GM19324 (cell line): ENCODE measurements around the gene C18orf63.

ENCODE experiments used
- ATAC-seq: cut with Tn5 transposase; IDR thresholded peaks from one replicate; pipeline ENCODE4 v1.9.1; 2021; ENCODE audit warnings: mild to moderate bottlenecking, moderate library complexity; ENCODE audit not compliant: unreplicated experiment, low FRiP score

The C18orf63 gene

DNA sequence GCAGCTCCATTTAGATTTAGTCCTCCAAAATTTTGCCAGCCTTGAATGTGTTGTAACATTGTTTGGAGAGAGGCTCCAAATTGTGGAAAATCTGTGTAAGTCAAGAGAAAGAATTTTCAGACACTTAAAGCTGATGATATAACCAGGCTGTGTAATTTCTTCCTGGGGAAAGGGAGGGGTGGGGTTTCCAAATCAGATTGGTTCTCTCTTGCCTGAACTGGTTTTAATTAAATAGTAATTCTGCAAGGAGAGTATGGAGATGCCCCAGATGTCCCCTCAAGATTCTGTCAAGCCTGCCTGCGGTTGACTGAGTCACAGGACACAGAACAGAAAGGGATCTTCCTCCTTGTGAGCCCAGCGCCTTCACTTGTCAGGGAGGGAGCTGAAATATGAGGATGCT lies 54.5 kb downstream of the C18orf63 start:
- ATAC-seq: no peak

DNA sequence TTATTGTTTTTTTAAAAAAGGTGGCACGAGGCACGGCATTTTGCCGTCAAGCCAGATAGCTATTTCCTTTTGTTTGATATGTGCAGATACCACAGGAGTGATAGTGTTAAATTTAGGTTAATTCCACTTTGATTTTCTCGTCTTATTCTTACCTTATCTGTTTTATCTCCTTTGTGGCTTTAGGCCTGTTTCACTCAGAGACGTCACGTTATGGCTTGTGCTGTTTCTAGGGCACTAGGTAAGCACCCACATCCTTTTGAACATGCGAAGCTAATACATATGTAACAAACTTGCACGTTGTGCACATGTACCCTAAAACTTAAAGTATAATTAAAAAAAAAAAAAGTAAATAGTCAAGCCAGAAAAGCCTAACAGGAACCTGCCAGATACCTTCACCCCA lies 57.8 kb downstream of the C18orf63 start:
- ATAC-seq: no peak

DNA sequence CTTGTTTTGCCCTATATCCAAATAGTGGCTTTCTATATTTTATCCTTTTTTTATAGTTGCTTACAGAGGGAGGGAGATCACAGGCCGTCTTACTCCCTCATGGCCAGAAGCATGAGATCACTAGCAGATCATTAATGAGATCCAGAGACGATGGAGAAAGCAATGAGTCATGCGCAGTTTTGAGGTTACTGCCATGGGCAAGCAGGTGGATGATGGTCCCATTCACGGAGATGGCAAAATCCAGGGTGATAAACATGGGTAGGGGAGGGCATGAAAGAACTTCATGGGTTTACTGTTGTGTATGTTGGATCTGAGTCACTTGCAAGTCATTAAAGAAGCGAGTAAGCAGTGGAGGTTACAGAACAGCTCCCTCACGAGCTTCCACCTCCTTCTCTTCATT lies 60.4 kb downstream of the C18orf63 start:
- ATAC-seq: no peak

DNA sequence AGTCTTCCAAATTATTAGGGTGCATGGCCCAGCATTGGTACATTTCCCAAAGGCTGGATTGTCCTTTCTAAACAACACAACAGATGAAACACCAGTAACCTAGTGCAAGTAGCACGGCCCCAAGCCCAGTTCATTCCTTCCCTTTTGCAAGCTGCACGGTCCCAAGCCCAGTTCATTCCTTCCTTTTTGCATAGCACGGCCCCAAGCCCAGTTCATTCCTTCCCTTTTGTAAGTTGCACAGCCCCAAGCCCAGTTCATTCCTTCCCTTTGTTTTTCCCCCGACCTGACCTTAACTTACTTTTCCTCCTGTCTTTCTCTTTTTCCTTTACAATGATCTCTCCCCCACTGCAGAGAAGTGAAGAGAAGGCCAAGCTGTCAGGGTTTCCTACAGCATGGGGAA lies 60.9 kb downstream of the C18orf63 start:
- no peak for ATAC-seq

DNA sequence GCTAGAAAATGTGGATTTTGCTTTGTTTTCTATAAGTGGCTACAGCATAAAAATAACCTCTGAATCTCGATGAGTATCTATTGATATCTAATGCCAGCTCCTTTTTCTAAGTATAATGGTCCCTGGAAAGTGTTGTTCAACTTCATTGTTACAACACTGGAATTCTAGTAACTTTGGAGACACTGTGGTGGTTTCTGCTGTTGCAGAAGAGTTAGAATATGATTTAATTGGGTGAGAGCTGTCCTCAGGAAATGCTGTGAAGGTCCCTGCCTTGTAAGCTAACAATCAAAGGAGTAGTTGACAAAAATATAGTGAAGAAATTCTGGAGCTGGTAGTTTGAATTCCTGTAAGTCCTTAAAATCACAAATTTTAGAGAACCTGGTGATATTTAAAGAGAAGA lies 62.1 kb downstream of the C18orf63 start:
- ATAC-seq: no peak

DNA sequence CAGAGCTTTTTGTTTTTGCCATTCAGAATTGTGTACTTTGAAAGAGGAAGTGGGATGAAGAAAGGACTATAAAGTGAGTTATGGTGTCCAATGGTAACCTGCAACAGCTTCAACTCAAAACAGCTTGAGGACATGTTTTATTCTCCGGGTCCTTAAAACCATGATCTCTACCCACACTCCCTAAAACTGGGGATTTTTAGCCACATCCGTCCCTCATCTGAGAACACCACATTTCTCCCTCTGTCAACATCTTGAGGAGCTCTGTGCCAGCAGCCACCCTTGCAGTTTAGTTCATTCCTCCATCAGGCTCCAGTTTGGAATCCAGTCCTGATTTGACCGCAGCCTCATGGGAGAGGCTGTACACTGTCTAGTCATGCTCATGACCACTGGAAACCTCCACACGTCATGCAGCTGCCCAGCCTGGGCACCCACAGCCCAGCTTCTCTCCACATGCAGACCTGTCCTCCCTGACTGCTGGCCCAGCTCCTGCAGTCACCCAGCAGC lies 62.6 kb downstream of the C18orf63 start:
- ATAC-seq: no peak

DNA sequence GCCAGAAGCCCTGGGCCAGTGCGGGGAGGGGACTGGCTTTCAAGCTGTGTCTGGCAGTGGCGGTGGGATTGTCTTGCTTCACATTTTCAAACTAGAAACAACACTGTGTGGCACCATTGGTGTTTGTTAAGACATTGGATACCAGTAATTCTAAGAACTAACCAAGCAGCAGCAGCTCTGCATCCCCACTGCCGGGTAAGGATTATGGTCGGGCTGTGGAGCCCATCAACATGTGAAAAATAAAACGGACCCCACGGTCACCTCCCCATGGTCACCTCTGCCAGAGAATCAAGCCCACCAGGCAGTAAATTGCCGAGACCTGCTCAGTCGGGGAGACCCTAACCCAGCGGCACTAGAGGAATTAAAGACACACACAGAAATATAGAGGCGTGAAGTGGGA lies 65.3 kb downstream of the C18orf63 start:
- no peak for ATAC-seq

DNA sequence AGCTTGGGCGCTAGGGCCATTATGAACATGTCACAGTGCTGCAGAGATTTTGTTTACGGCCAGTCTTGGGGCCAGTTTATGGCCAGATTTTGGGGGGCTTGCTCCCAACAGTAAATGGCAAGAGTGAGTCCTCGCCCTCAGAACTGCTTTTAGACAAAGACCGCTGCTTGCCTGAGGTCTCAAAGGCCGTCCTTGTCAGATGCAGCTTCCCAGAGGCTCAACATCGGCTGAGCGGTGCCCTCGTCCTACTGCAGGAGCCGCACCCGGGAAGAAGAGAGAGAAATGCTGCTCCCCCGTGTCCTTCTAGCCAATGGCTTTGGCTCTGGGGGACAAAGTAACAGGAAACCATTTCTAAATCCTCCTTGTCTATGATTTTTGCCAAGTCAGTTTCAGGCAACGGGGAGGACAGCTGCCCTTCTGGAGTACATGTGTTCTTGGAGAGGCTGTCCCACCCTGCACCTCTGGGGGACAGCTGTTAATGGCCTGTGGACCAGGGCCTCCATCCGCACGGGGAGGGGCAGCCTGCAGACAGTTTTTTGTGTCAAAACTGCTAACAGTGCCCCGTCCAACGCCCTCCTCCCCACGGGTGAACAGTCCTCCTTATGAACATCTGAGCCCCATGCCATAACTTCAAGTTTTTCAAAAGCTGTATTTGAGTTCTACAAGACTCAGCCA lies 66.1 kb downstream of the C18orf63 start:
- ATAC-seq: no peak

DNA sequence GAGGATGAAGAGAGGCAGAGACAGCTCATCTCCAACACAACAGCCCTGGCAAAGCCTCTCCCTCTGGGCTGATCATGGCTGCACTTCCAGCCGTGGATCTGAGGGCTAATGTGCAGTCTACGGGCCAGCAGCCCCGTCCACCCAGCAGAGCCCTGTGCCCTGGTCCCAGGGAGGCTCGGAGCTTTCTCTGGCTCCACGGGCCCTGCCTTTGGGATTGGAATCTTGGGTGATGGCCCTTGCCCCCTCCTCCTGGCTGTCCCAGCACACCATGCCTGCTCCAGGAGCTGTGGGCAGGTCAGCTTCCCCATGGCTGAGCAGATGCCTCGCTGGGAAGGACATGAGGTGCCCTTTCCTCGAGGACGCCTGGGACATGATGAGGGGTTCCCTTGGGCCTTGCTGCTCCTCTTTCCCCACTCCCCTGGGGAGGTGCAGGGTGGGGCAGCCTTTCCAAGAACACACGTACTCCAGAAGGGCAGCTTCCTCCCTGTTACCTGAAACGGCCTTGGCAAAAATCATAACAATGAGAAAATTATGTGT lies 66.9 kb downstream of the C18orf63 start:
- ATAC-seq: no peak

DNA sequence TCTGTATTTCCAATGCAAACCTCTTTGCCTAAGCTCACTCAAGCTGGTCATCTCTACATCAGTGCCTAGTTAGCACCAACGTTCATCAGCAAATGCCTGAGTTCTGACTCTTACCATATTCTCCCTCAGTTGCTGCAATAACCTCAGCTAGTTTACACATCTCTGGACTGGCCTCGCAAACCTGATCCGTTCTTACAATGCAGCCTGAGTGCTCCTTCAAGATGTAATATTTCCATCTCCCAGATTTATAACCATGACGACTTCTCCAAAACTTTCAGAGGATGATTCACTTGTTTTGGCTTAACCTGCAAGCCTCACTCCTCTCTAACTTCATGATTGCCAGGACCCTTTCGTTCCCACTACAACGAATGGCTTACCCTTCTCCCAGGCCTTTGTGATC lies 71.7 kb downstream of the C18orf63 start:
- no peak for ATAC-seq

DNA sequence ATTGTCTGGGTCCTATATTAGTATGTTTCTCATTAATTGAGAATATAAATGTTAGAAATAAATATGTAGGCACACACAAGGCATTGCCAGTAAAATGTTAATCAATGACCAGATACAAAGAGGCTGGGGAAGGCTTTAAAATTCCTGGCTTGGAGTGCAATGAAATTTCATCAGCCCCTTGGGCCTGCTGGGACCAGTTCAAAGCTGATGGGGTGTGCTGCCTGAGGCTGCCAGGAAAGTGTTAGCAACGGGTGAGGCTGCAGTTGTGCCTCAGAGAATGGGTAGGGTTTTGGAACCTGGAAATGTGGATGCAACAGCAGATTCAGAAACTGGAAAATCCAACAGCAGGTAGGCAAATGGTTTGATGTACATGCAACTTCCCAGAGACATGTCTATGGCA lies 72.6 kb downstream of the C18orf63 start:
- no peak for ATAC-seq

DNA sequence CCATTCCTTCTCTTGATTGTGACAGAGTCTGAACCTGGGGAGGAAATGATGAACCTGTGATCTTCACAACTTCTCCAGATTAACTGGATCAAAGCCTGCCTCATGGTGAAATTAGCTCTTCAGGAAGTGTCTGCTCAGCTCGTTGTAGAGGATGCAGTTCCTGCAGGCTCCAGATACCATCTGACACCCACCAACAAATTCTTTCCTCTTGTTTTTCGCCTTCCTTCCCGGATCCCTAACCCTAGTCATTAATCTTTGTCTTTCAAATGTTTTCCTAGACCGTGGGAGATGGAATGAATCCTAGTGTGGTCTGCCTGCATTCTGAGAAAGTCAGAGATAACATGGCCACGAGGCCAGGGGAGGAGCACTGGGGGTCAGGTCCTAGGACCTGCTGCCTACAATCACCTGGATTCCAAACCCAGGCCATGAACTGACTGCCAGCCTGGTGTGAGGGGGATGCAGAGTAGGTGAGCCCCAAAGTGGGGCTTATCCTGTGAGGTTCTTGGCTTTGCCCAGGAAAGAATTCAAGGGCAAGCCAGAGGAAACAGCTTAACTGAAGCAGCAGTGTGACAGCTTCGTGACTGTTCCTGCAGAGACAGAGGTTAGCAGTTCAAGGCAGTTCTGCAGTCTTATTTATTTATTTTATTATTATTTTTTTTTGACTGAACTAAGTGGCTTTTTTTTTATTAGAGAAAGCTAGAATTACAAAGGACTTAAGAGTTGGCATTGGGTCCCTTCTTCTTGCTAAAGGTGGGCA lies 73.7 kb downstream of the C18orf63 start:
- ATAC-seq: no peak

DNA sequence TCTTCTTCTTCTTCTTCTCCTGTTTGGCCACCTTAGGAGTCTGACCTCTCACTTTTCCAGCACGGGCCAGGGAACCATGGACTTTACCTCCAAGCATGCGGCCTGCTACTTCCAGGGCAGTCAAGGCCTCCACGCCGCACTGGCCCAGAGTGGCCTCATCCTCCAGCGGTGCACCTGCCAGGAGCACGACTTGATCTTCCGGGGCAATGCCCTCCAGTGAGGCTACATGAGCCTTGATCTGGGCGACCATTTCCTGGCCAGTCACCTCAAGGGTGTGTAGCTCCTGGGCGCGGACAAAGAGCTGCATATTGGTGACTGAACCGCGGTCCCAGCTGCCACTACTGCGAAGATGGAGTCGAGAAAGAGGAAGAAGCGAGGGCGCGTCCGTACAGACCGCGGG lies 74.4 kb downstream of the C18orf63 start:
- ATAC-seq: no peak

DNA sequence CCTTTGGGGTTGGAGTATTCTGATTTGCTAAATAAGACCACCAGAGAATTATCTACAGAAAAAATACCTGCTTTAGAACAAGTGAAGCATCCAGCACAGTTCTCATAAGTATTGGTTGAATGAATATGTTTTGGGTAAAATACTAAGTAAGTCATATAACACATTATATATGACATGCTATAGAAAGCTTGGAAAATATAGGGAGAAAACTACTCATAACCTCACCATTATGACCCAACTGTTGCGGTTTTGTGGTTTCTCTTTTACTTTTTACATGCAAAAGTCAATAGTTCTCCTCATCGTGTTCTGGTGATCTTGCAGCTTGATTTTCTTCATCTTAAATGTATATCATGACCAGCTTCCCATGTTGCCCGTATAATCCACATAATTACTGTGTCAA lies 75.3 kb downstream of the C18orf63 start:
- no peak for ATAC-seq

DNA sequence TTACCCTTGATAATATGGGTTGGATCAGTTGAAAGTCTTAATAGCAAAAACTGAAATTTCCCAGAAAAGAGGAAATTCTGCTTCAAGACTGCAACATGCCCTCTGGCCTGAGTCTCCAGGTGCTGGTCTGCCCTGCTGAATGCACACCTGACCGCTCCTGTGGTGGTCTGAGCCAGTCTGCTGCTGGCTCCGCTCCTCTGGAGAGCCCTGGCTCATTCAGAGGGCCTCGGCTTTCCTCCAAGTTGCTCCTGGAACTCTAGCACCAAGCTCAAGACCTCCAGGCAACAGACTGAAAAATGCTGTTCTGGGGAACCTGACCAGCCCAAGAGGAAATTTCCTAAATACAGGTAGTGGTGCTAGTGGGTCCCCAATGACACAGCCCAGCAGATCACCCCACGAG lies 76.7 kb downstream of the C18orf63 start:
- no peak for ATAC-seq

DNA sequence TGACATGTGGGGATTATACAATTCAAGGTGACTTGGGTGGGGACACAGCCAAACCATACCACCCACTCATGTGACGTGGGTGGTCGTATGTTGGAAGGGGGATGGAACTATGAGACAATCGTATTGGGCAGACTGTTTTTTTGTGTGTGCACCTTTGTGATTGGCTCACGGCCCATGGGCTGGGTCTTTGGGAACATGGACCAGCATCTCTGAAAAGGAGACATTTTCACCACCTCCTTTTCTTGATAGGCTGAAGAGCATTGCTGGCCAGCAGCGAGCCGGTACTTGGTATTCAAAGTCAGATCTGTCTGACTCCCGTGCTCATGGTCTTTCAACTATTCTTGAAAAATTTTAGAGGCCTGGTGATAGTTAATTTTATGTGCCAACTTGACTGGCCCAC lies 79.4 kb downstream of the C18orf63 start:
- no peak for ATAC-seq

DNA sequence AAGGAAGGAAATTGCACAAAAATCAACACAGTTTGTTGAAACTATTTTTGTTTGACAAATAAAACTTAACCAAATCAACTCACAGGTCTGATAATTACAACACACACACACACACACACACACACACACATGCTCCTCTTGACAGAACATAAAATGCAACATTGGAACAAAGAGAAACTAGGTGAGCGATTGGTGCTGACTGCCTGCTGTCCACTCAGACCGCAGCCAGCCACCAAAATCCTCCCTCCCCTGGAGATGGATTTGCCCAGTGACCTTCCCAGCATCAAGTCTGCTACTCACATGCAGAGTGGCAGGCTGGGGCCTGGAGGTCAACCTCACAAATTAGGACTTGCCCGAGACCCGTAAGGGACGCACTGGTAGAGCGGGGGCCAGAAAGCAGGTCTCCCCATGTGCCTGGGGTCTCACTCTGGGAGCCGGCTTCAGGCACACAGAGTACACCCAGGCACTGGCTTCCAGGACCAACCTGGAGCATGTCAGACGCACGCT lies 80.1 kb downstream of the C18orf63 start:
- no peak for ATAC-seq

DNA sequence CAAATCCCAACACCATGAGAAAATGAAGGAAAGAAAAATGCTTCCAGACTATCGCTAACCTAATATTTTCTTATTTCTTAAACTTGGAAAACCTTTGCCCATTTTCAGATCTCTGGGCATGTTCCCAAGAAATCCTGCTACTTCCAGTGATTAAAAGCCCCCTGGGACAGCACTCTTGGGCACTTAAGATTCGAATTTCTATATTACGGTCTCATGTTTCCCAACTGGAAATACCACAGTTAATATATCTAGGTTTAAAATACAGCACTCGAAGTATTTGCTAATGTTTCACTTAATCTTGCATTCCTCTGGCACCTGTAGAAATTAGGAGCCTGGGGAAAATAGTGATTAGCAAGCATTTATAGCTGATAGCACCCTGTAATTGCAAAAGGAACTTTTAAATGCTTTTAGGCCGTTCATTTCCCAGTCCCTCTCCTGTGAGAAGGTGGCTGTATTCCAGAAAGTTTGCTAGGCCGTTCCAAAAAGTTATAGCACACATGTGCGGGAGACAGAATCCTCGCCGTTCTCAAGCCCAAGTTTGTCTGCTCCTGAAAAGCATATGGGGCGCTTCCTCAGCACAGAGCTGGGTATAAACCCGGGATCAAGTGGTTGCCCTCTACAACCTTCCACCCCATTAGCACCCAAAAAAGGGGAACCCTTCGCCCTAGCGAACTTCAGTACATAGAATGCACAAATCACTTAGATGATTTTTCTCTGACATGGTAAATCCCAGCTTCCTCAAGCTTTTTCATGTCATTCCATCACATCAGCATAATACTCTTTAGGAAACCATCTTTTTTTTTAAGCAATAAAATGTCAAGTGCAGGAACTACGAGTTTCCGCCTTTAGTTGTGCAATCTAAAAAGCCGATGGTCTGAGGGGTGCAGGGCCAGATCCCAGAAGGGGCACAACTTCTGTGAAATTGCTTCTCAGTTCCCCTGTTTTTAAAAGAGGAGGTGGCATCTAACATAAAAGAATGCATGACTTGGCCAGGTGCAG lies 80.8 kb downstream of the C18orf63 start:
- ATAC-seq: no peak

DNA sequence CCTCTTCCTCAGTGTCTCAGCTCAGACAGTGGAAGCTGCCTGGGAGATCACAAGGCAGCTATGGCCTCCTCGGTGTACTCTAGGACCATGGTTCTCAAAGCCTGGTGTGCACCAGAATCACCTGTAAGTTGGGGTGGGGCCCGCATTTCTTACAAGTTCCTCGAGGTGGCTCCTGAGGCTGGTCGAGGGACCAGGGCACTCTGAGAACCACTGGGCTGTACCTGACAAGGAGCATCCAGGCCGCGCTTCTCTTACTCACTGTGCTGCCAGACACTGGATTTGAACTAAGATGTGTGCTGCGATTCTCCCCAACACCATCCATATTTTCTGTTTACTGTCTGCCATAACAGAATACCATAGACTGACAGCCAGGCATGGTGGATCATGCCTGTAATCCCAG lies 81.9 kb downstream of the C18orf63 start:
- no peak for ATAC-seq

DNA sequence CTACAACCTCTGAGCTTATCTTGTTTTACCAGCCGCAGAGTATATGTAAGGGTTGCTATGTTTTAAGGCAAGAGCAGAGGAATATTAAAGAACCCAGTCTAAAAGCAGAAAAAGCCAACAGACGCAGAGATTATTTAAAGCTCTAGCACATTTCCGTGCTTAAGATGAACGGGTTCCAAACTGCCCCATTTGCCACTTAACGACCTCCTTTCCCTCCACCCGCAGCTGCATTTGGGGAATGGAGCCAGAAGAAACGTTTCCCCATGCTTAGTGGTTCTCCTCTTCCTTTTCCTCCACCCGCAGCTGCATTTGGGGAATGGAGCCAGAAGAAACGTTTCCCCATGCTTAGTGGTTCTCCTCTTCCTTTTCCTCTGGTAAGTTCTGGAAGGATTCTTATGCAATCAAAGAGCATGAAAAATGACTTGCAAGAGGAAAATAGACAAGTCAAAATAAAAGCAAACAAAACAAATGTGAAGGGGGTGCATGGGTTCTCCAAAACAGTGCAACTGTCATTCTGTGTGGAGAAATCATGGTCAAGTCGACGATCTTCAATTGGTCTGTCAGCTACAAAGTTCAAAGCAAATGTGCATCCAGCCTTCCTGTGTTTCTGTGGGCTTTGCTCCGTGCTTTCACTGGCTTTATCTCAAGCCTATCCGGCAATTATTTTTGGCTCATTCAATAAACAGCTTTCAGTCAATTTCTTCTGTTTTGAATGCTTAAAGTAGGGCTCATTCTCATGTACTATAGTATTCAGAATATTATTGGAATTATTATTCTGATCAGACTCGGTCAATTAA lies 83.7 kb downstream of the C18orf63 start:
- no peak for ATAC-seq
